Activated T-cell treated with anti-CD3 and anti-CD28 coated beads, Interleukin-2, amount 50 U/mL, for 72 hours (primary cell): ENCODE data around the gene DRAP1. TPM values are rescaled to one million over a fixed set of nuclear protein-coding genes. Genes with fewer than 3 reads are reported as not detected.

Experiments
- ATAC-seq, 2 donors: fragments of 150-1000 bp; cut with Tn5 transposase; replicated peaks in 1 of 2; 2 replicates each; pipeline ENCODE4 v1.10.0; 2021; ENCODE audit warnings: moderate library complexity in 2 of 2, mild to moderate bottlenecking in 1 of 2
- DNase-seq, 2 donors: peaks; one replicate each; pipeline ENCODE4 v3.0.0; 2021 to 2022; ENCODE audit warnings: mixed read lengths in 1 of 2
- H3K27ac Mint-ChIP-seq: one replicate; pipeline ENCODE4 v1.8.0; 2022; ENCODE audit warnings: mild to moderate bottlenecking, moderate library complexity, mixed read lengths
- H3K27me3 Mint-ChIP-seq: one replicate; pipeline ENCODE4 v1.8.0; 2022; ENCODE audit warnings: low read depth, mixed read lengths
- H3K36me3 Mint-ChIP-seq, 2 donors: one replicate each; pipeline ENCODE4 v1.8.0; 2022; ENCODE audit warnings: mixed read lengths in 2 of 2, mild to moderate bottlenecking in 1 of 2; ENCODE audit not compliant: insufficient read depth in 2 of 2
- H3K4me1 Mint-ChIP-seq: one replicate; pipeline ENCODE4 v1.8.0; 2022; ENCODE audit warnings: low read depth, mixed read lengths
- H3K4me3 Mint-ChIP-seq, 2 donors: one replicate each; pipeline ENCODE4 v1.8.0; 2022; ENCODE audit warnings: mild to moderate bottlenecking in 2 of 2, mixed read lengths in 2 of 2, moderate library complexity in 2 of 2
- H3K9me3 Mint-ChIP-seq, 2 donors: one replicate each; pipeline ENCODE4 v1.8.0; 2022; ENCODE audit warnings: mixed read lengths in 2 of 2
- total RNA-seq, 2 donors: library from RNA; stranded (reverse); gene quantifications; one replicate each; pipeline ENCODE4 v1.2.3, GENCODE V29; 2022

DRAP1 gene, protein sequence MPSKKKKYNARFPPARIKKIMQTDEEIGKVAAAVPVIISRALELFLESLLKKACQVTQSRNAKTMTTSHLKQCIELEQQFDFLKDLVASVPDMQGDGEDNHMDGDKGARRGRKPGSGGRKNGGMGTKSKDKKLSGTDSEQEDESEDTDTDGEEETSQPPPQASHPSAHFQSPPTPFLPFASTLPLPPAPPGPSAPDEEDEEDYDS
- total RNA-seq, result 100 to 1,000 TPM; 126 to 145 TPM

DNA sequence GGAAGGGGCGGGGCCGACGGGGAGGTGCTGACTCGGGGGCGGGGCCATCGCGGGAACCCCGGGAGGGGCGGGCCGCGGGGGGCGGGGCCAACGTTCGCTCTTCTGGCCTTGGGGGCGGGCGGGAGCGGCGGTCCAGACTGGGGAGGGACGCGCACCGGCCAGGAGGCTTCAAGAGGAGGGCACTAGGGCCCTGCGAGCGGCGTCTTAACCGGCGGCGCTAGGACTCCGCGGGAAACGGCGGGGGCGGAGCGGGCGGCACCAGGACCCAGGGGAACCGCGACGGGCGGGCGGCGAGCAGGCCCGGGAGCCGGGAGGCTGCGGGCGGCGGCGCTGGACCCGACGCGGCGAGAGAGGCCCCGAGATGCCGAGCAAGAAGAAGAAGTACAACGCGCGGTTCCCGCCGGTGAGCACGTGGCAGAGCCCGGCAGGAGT is at the start of gene DRAP1:
Gene DRAP1, plus strand, starts transcription at position 286 of the 432 bp plus-strand sequence. Its CDS starts 76 bp downstream, at position 362.
- Mint-ChIP-seq H3K9me3 (no peaks in the 10 kb centered on the region), H3K4me1 (peaks cover 41% of the 10 kb centered on the region), H3K4me3 (peak within 1 kb of the TSS; percentile 95 to 96), H3K36me3 (peaks cover 4 to 12% of the 10 kb centered on the region in 2 donors), H3K27me3 (no peaks in the 10 kb centered on the region), H3K27ac (peak within 1 kb of the TSS; percentile 89)
- DNase-seq (peak; percentile 98 to 99), ATAC-seq (peak; percentile 93 to 95)

DNA sequence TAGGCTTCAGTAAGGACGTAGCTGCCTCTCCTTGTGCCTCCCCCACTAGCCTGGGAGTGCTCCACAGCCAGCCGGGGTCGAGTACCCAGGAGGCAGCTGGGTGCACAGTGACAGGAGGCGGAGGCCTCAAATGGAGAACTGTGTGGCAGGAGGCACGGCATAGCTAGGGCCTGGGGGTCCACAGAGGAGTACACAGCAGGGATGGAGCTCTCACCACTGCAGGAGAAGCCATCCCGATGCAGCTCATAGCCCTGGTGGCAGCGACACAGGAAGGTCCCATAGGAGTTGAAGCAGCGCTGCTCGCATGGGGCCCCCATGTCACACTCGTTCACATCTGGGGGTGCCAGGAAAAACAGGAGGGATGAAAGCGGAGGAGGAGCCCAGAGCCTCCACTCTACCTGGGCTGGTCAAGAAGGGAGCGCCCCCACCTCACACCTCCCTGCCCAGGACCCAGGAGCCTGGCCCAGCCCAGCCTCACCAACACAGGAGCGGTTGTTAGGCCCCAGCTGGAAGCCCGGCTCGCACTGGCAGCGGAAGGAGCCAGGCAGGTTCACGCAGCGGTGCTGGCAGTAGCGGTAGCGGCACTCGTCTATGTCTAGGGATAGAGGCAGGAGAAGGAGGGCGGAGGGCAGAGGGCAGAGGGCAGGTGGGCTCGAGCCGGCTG is 49.5 kb upstream of the DRAP1 start:
- DNase-seq (no peak), ATAC-seq (no peak)
- H3K9me3 Mint-ChIP-seq, result no peaks in the 10 kb centered on the region
- H3K36me3 Mint-ChIP-seq, result peaks cover 0 to 7% of the 10 kb centered on the region in 2 donors
- peaks cover 23% of the 10 kb centered on the region for H3K4me1 Mint-ChIP-seq
- no peak overlapping the region for H3K4me3 Mint-ChIP-seq
- H3K27ac Mint-ChIP-seq, result no peak overlapping the region
- H3K27me3 Mint-ChIP-seq, result no peaks in the 10 kb centered on the region

DNA sequence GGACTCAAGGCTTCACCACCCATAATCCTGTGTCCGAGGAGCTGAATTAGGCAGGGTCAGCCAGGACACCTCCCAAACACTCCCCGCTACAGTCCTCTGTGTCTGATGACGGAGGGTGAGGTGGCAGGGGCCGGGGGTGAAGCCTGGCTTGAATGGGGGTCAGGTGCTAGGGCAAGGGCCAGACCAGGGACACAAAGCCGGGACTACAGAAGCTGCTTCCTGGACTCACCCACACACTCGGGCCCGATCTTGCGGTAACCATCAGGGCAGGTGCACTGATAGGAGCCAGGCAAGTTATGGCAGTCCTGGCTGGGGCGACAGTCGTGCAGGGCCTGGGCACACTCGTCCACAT is 48.9 kb upstream of the DRAP1 start:
- H3K27me3 Mint-ChIP-seq, result no peaks in the 10 kb centered on the region
- peaks cover 0 to 4% of the 10 kb centered on the region in 2 donors for H3K36me3 Mint-ChIP-seq
- H3K4me1 Mint-ChIP-seq, result peaks cover 23% of the 10 kb centered on the region
- ATAC-seq (no peak), DNase-seq (no peak)
- no peaks in the 10 kb centered on the region for H3K9me3 Mint-ChIP-seq
- H3K27ac Mint-ChIP-seq, result no peak overlapping the region
- no peak overlapping the region for H3K4me3 Mint-ChIP-seq

DNA sequence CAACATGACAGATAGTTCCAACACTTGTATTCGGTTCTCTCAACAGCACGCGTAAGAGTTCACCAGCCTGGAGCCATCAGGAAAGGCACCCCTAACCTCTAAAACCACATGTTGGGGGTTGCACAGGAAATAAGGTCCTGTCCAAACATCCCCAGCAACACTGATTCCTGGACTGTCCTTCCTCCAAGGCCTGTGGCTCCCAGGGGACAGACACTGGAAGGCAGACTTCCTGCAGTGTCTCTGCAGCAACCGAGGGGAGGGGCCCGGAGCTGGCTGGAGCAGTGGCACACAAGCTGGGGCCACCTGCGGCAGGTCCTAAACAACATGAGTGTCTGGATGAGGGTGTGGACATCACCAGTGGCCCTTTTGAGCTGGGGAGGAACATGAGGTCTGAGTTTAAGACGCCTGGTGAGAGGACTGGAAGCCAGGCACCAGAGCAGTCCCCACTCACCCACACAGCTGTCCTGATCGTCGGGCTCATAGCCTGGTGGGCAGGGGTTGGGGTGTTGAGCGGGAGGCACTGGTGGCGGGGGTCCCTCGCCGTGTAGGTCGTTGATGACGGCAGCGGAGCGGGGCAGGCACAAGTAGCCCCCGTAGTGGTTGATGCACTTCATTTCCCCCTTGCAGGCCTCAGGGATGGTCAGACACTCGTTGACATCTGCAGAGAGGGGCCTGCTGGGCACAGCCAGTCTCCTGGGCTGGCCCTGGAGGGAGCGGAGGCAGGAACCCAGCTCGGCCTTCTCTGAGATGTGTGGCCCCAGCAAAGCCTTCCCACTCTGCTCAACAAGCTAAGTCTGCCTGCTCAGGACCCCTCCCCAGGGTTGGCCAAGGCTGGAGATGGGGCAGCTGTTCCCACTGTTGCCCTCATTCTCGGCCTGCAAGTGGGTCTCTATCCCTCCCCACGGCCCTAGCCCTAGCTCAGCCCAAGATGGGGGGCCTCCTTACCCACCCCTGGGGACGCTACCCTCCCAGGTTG is 48.2 kb upstream of the DRAP1 start:
- H3K4me3 Mint-ChIP-seq, result peak overlapping the region; percentile 42 to 64
- DNase-seq, result no peak
- peaks cover 0 to 4% of the 10 kb centered on the region in 2 donors for H3K36me3 Mint-ChIP-seq
- no peaks in the 10 kb centered on the region for H3K9me3 Mint-ChIP-seq
- no peak for ATAC-seq
- H3K27ac Mint-ChIP-seq, result no peak overlapping the region
- H3K4me1 Mint-ChIP-seq, result peaks cover 23% of the 10 kb centered on the region
- no peaks in the 10 kb centered on the region for H3K27me3 Mint-ChIP-seq

DNA sequence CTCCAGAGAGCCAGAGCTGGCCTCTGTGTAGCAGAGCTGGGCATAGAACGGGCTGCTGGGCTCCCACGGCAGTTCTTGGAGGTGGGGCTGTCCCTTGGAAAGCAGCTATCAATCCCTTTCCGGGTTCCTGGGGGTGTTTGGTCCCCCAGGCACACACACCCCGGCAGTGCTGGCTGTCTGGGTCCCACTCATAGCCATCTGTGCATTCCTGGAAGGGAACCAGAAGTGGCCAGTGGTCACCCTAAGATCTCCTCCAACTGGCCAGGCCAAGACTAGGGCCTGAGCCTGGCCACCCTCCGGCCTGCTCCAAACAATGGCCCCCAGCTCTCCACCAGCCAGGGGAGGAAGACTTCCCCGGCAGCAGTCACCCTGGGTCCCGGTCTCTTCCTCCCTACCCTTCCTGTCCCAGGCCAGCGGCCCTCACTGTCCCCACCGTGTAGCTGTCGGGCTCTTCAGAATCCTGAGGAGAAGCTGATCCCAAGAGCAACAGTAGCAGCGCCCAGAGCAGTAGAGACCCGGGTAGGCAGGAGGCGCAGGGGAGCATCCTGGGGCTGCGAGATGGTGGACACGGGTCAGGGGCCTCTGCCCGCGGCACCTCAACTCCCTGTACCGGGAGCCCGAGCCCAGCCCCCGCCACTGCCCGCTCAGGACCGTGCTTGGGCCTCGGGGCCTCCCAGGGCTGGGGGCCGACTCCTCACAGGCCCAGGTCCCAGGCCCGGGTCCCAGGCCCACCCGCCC is 47.2 kb upstream of the DRAP1 start:
- peaks cover 18% of the 10 kb centered on the region for H3K4me1 Mint-ChIP-seq
- no peak overlapping the region for H3K27ac Mint-ChIP-seq
- ATAC-seq (no peak), DNase-seq (no peak)
- no peaks in the 10 kb centered on the region for H3K9me3 Mint-ChIP-seq
- peak overlapping the region; percentile 42 to 64 for H3K4me3 Mint-ChIP-seq
- no peaks in the 10 kb centered on the region for H3K27me3 Mint-ChIP-seq
- peaks cover 0 to 4% of the 10 kb centered on the region in 2 donors for H3K36me3 Mint-ChIP-seq

DNA sequence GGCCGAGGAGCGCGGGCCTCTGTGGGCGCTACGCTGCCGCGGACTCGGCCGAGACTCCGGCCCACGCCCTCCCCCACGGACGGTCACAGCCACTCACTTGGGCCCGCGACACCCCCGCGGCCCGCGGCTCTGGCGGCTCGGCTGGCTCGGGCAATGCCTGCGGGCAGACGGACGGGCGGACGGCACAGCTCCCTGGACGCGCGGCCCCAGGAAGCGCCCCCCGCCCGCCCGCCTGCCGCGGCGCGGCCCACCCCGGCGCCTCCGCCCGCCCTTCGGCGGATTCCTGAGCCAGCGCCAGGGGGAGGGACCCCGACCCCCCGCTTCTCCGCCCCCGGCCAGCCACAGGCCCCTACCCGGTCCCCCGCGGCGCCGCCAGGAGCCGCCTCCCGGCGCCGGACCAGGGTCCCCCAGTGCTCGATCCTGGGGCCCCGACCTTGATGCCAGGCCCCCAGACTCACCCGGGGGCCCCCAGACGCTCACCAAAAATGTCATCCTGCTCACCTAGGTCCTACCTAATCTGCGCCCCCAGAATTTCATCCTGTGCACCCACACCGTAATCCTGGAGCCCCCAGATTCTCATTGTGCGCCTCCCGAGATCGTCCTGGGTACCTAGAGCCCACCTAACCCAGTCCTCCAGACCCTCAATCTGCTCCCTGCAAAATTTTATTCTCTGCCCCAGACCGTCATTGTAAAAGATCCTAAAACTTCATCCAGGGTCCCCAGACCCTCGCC is 46.5 kb upstream of the DRAP1 start, which contains the start of gene EFEMP2:
Gene EFEMP2, minus strand, starts transcription at position 215 of the 732 bp plus-strand sequence. CDS start 446 bp downstream, outside the sequence.
- Mint-ChIP-seq H3K4me3 (peak within 1 kb of the TSS; percentile 95 to 98), H3K27ac (peak within 1 kb of the TSS; percentile 79), H3K27me3 (no peaks in the 10 kb centered on the region), H3K36me3 (no peaks in the 10 kb centered on the region), H3K9me3 (no peaks in the 10 kb centered on the region), H3K4me1 (peaks cover 14% of the 10 kb centered on the region)
- ATAC-seq, result peak in 1 of 2 donors; percentile 1
- no peak for DNase-seq

DNA sequence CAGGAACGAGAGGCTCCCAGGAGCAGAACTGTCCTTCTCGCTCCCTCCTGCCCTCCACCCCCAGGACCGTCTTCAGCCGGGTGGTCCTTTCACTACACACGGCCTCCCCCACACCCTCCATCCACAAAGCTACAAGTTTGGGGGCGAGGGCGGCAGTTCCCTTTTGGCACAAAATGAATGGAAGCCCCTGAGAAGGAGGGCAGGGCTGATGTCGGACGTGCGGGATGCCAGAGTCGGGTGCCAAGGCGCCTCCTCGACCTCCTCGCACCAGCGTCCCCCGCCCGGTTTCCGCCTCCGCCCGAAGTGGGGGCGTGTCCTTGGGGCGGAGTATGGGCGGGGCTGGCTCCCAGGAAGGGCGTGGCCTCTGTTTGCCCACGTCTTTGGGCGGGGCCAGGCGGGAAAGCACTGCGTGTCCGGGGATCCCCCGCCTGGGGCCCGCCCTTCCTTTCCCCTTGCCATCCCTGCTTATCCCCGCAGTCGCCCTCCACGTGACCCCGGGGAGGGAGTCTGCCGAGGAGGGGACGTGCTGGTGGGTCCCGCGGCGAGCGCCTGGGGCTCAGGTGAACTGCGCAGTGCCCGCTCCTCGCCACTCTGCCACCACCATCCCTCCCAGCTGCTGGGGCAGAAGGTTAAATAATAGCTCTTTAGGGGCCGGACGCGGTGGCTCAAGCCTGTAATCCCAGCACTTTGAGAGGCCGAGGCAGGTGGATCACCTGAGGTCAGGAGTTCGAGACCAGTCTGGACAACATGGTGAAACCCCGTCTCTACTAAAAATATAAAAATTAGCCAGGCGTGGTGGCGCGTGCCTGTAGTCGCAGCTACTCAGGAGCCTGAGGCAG is 45.7 kb upstream of the DRAP1 start:
- peak overlapping the region; percentile 95 to 98 for H3K4me3 Mint-ChIP-seq
- peak overlapping the region; percentile 79 for H3K27ac Mint-ChIP-seq
- H3K4me1 Mint-ChIP-seq, result peaks cover 14% of the 10 kb centered on the region
- peak; percentile 96 to 99 for DNase-seq
- ATAC-seq, result peak; percentile 87 to 88
- no peaks in the 10 kb centered on the region for H3K9me3 Mint-ChIP-seq
- no peaks in the 10 kb centered on the region for H3K27me3 Mint-ChIP-seq
- no peaks in the 10 kb centered on the region for H3K36me3 Mint-ChIP-seq

DNA sequence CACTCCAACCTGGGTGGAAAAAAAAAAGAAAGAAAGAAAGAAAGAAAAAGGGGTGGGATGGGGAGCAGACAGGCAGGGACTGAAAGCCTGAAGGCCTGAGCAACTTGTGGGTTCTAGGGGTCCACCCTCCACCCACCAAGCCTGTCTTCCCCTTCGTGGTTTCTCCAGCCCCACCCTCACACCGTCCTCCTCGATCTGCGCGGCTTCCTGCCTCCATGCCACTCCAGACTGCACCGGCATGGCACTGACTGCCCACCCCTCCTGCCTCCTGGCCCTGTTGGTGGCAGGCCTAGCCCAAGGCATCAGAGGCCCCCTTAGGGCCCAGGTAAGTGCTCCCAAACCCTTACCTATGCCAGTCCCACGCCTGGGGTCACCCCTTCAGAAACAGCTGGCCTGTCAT is 39.6 kb upstream of the DRAP1 start, which contains the start of gene CTSW:
Gene CTSW, plus strand, starts transcription at position 221 of the 400 bp plus-strand sequence. Its CDS starts 18 bp downstream, at position 239.
- Mint-ChIP-seq H3K27ac (peak within 1 kb of the TSS; percentile 78), H3K4me3 (peak within 1 kb of the TSS; percentile 70 to 71), H3K36me3 (peaks cover 0 to 7% of the 10 kb centered on the region in 2 donors), H3K9me3 (no peaks in the 10 kb centered on the region), H3K4me1 (peaks cover 34% of the 10 kb centered on the region), H3K27me3 (no peaks in the 10 kb centered on the region)
- ATAC-seq (peak; percentile 27 to 62), DNase-seq (no peak)

DNA sequence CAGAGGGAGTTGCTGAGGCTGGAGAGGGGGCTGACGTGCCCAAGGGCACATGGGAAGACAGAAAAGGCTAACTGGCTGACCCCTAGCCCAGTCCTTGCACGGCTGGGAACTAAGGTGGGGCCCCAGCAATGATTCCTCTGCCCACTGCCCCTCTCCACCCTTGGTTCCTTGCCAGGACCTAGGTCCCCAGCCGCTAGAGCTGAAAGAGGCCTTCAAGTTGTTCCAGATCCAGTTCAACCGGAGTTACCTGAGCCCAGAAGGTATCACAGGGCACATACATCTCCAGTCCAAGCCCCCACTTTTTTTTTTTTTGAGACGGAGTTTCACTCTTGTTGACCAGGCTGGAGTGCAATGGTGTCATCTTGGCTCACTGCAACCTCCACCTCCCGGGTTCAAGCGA is 39.2 kb upstream of the DRAP1 start:
- no peak for ATAC-seq
- Mint-ChIP-seq H3K27ac (peak overlapping the region; percentile 46), H3K4me1 (peaks cover 38% of the 10 kb centered on the region), H3K9me3 (no peaks in the 10 kb centered on the region), H3K36me3 (peaks cover 0 to 7% of the 10 kb centered on the region in 2 donors), H3K4me3 (peak overlapping the region; percentile 70 to 71), H3K27me3 (no peaks in the 10 kb centered on the region)
- DNase-seq, result no peak

DNA sequence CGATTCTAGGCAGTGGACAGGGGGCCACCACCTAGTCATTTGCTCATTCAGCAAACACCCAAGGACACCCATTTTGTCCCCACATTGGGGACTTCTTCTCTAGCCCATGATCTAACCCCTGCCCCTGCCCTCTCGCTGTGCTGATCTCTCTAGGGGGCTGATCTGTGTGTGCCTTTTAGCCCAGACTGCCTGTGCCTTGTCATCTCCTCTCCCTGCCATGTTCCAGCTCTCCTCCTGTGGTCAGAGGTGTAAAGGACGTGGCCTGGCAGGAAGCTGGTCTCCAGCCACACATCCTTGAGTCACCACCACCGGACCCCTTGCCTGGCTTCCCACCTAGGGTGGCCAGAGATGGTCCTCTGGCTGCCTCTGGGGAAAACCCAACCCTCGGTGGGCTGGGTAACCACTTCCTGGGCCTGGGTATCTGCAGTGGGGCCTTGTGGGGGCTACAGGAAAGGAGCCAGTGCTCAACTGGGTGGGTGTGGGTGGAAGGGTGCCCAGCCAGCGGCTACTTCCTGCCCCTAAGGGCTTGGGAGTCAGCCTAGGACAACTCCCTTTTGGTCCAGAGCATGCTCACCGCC is 38.3 kb upstream of the DRAP1 start:
- Mint-ChIP-seq H3K4me1 (peaks cover 47% of the 10 kb centered on the region), H3K4me3 (peak overlapping the region; percentile 70 to 71), H3K27ac (peak overlapping the region; percentile 78), H3K36me3 (peaks cover 0 to 9% of the 10 kb centered on the region in 2 donors), H3K9me3 (no peaks in the 10 kb centered on the region), H3K27me3 (no peaks in the 10 kb centered on the region)
- DNase-seq, result no peak
- peak; percentile 32 to 37 for ATAC-seq
